K562 (cell line): ENCODE results near the gene CDYL2. TPM values are rescaled to one million over a fixed set of nuclear protein-coding genes. Genes with fewer than 3 reads are reported as not detected.

ENCODE experiments used
- ATAC-seq: fragments of 200-7000 bp; cut with Tn5 transposase; 3 replicates; pipeline ENCODE4 v1.9.1; 2020; ENCODE audit warnings: moderate library complexity
- BruUV-seq: library from RNA; stranded (reverse); fragments of 400-500 nt; replicated peaks from 2 replicates; lab custom pipeline; 2021; lab: Mats Ljungman, UMichigan
- CTCF ChIA-PET: fragments of 300-600 bp; formaldehyde crosslinking; extraction: SDS; loops from one replicate; lab custom pipeline; 2021; ENCODE audit warnings: low intra/inter-chr PET ratio; lab: Yijun Ruan, JAX
- POLR2A ChIA-PET: fragments of 300-600, 350-650 bp; sonication (Branson Sonifier 250); formaldehyde crosslinking; extraction: SDS; loops from one replicate; lab custom pipeline; 2021; ENCODE audit warnings: antibody characterized with exemption, inconsistent platforms; lab: Yijun Ruan, JAX
- DNase-seq, 4 experiments: peaks; one replicate each; pipeline versions ENCODE4 v3.0.0 to v3.0.0-alpha.2; 2011 to 2018; ENCODE audit warnings: low spot score in 3 of 4, mixed read lengths in 3 of 4; ENCODE audit errors: extremely low read depth in 1 of 4
- FAIRE-seq: peaks from 2 replicates; lab custom pipeline; 2011; peaks lifted over from hg19 to GRCh38; lab: Jason Lieb, UNC
- H2AFZ ChIP-seq: 2 replicates; pipeline ENCODE4 v1.6.0; 2011; ENCODE audit warnings: low read depth, low read length, control low read depth, inconsistent platforms
- H3K27ac ChIP-seq: fragments of 200-600 bp; 3 replicates; pipeline ENCODE4 v1.8.0; 2011; ENCODE audit warnings: low read depth, mild to moderate bottlenecking, control low read depth, inconsistent platforms, low read length, moderate library complexity, mixed read lengths; ENCODE audit errors: extremely low read depth
- H3K27me3 ChIP-seq, 2 experiments: fragments of 300-600 bp in 1 of 2; 2 replicates in 1 of 2; 3 replicates in 1 of 2; pipeline versions ENCODE4 v1.6.0 to v1.8.0; 2011; ENCODE audit warnings: inconsistent platforms in 2 of 2, low read length in 2 of 2, mild to moderate bottlenecking in 1 of 2, mixed read lengths in 1 of 2, moderate library complexity in 1 of 2; ENCODE audit not compliant: control insufficient read depth in 2 of 2, insufficient read depth in 2 of 2
- H3K36me3 ChIP-seq: fragments of 300-600 bp; 3 replicates; pipeline ENCODE4 v1.8.0; 2011; ENCODE audit warnings: mild to moderate bottlenecking, low read length, inconsistent platforms; ENCODE audit not compliant: control insufficient read depth, insufficient read depth
- H3K4me1 ChIP-seq, 2 experiments: fragments of 200-600 bp in 1 of 2; replicated peaks in 1 of 2; 2 replicates in 1 of 2; 3 replicates in 1 of 2; pipeline versions ENCODE4 v1.5.1 to v1.8.0; 2011; ENCODE audit warnings: inconsistent platforms in 2 of 2, low read length in 2 of 2, mild to moderate bottlenecking in 1 of 2, mixed read lengths in 1 of 2, moderate library complexity in 1 of 2; ENCODE audit not compliant: control insufficient read depth in 2 of 2, insufficient read depth in 2 of 2
- H3K4me2 ChIP-seq: 2 replicates; pipeline ENCODE4 v1.6.1; 2011; ENCODE audit warnings: low read length, control low read depth, inconsistent platforms, mixed read lengths; ENCODE audit not compliant: insufficient read depth
- H3K4me3 ChIP-seq: fragments of 200-600 bp; sonication (generic), shearing (Covaris generic); 2 replicates; pipeline ENCODE4 v1.5.1; 2016; ENCODE audit warnings: control low read depth, inconsistent platforms
- H3K79me2 ChIP-seq: fragments of 200-600 bp; 3 replicates; pipeline ENCODE4 v1.8.0; 2011; ENCODE audit warnings: low read length, inconsistent platforms; ENCODE audit not compliant: control insufficient read depth, insufficient read depth
- H3K9ac ChIP-seq, 2 experiments: 2 replicates each; pipeline versions ENCODE4 v1.6.0 to v1.6.1; 2011; ENCODE audit warnings: low read depth in 2 of 2, low read length in 2 of 2, control low read depth in 1 of 2, inconsistent platforms in 1 of 2, mild to moderate bottlenecking in 1 of 2, mixed read lengths in 1 of 2; ENCODE audit not compliant: insufficient read depth in 1 of 2
- H3K9me1 ChIP-seq: one replicate; pipeline ENCODE4 v1.6.0; 2011; ENCODE audit warnings: inconsistent platforms, mild to moderate bottlenecking, low read length, moderate library complexity; ENCODE audit not compliant: control insufficient read depth, insufficient read depth
- H3K9me3 ChIP-seq: replicated peaks from 2 replicates; pipeline ENCODE4 v1.5.1; 2011; ENCODE audit warnings: low read depth, low read length, inconsistent platforms; ENCODE audit not compliant: control insufficient read depth, insufficient read depth
- H4K20me1 ChIP-seq: replicated peaks from 2 replicates; pipeline ENCODE4 v1.6.1; 2011; ENCODE audit warnings: low read length, inconsistent platforms, mixed read lengths; ENCODE audit not compliant: control insufficient read depth, insufficient read depth
- CLOCK ChIP-seq: fragments of 250-450 bp; sonication (Bioruptor Pico); IDR thresholded peaks from 2 replicates; pipeline ENCODE4 v1.4.0; 2020; ENCODE audit warnings: mild to moderate bottlenecking, moderate library complexity, borderline replicate concordance
- MNT ChIP-seq, 2 experiments: fragments of 450-650 bp; conservative IDR thresholded peaks; 2 replicates each; pipeline ENCODE4 v1.6.1; 2017; ENCODE audit warnings: mild to moderate bottlenecking in 2 of 2, moderate library complexity in 2 of 2
- RBM25 ChIP-seq: fragments of 200-400 bp; formaldehyde crosslinking; IDR thresholded peaks from 2 replicates; pipeline ENCODE4 v1.6.1; 2018; ENCODE audit warnings: low read length, low read depth, moderate library complexity; ENCODE audit not compliant: severe bottlenecking
- TEAD2 ChIP-seq: fragments of 450-650 bp; IDR thresholded peaks from 2 replicates; pipeline ENCODE4 v1.6.1; 2016; ENCODE audit warnings: missing genetic modification characterization, control low read depth, missing compliant biosample characterization
- TFAP4 ChIP-seq: sonication (generic); formaldehyde crosslinking; IDR thresholded peaks from 2 replicates; pipeline ENCODE4 v1.8.0; 2022; ENCODE audit warnings: missing genetic modification reagents, mild to moderate bottlenecking, moderate library complexity, borderline replicate concordance
- ZFP36 ChIP-seq: fragments of 150-350 bp; IDR thresholded peaks from 2 replicates; pipeline ENCODE4 v1.6.1; 2018; ENCODE audit warnings: low read length, low read depth; ENCODE audit not compliant: partially characterized antibody
- WGBS: fragments of 100-300 bp; shearing (Covaris generic); methylation state at CpG from one replicate; pipeline ENCODE4 v1.1.6; 2016; ENCODE audit warnings: low coverage, mixed read lengths; ENCODE audit not compliant: insufficient coverage; ENCODE audit errors: missing lambda C conversion rate; 5-methylcytosine and 5-hydroxymethylcytosine counted together
- in situ Hi-C: fragments of 300-500 bp; cut with MboI; formaldehyde crosslinking; loops from 4 replicates; pipeline ENCODE4 v1.15.0; 2018; ENCODE audit warnings: inconsistent platforms, mixed read lengths
- intact Hi-C: fragments of 100-400 bp; cut with micrococcal nuclease; formaldehyde crosslinking; loops from 2 replicates; pipeline ENCODE4 v1.14.2; 2022
- polyA plus RNA-seq, 8 experiments: library from polyadenylated mRNA; depleted of rRNA in 4 of 8; stranded (reverse) in 5 of 8; unstranded in 3 of 8; fragments of >200 nt; fragmentation: Nextera tagmentation in 2 of 8; fragmentation: Illumina TruSeq in 1 of 8; extraction: Ambion mirVana in 2 of 8; extraction: Trizol in 1 of 8; gene quantifications; 2 replicates each; pipeline versions ENCODE4 v1.2.1 to v1.2.3, GENCODE V29; 2011 to 2014; ENCODE audit warnings: inconsistent platforms in 1 of 8, missing spikeins in 1 of 8
- total RNA-seq, 7 experiments: library from RNA; depleted of rRNA in 6 of 7; stranded (reverse); fragments of >200 nt in 6 of 7; fragmentation: Illumina TruSeq in 2 of 7; extraction: Trizol in 2 of 7; gene quantifications; 2 replicates each; pipeline versions ENCODE4 v1.2.1 to v1.2.3, GENCODE V29; 2011 to 2021; ENCODE audit warnings: low replicate concordance in 1 of 7
- TF ChIP-seq, protein P1 (sequence below): fragments of 450-650 bp; IDR thresholded peaks from 2 replicates; pipeline ENCODE4 v1.6.1; 2016; ENCODE audit warnings: antibody characterized with exemption

CDYL2 gene
- total and polyA plus RNA-seq, 9 of the 15 experiments (the other 6 are each of a cell fraction or from before 2014, with no cell fraction given), result under 0.01 to 0.04 (median 0.01) TPM; not detected in 6

DNA sequence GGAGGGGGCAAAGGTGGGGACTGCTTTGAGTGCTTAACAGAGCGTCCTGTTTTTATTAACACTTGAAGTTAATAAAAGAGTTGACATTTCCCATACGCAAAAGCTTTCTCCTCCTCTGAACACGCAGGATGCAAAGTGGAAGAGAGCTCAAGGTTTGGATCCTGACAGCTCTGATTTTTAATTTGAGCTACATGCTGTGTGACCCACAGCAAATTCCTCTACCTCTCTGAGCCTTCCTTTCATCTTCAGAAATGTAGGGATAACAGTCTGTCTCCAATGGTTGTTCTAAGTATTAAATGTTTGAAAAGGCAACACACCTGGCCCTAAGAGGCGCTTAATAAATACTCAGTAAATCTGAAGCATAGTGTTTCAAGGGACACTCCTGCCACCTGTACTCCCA, 93.0 kb downstream of the CDYL2 start:
- BruUV-seq, result no TSS peak
- Histone ChIP-seq H3K4me1 (no peaks in the 10 kb centered on the region), H3K4me2 (no peak overlapping the region), H3K36me3 (no peaks in the 10 kb centered on the region), H2AFZ (no peak overlapping the region), H3K9me3 (no peaks in the 10 kb centered on the region), H3K4me3 (no peak overlapping the region), H4K20me1 (no peaks in the 10 kb centered on the region; the same call in 1 of the 2 replicates), H3K79me2 (no peaks in the 10 kb centered on the region), H3K9ac (no peak overlapping the region), H3K27ac (no peak overlapping the region), H3K9me1 (no peaks in the 10 kb centered on the region), H3K27me3 (0 out of 5 replicates have a peak, but pooled peaks cover 0 to 5% of the 10 kb centered on the region in 2 experiments)
- 0% methylated on average over 4 of the region's 4 CpGs for WGBS
- in situ Hi-C loops (no loop called here), intact Hi-C loops (no loop called here)
- TF ChIP-seq MNT (conservative IDR thresholded peaks at IDR 0.05) (no peak), ZFP36 (peak; percentile 62), RBM25 (peak; percentile 65)
- DNase-seq (no peak), FAIRE-seq (no peak), ATAC-seq (no peak)
- CTCF ChIA-PET, result no interaction called here
- POLR2A ChIA-PET, result no interaction called here

DNA sequence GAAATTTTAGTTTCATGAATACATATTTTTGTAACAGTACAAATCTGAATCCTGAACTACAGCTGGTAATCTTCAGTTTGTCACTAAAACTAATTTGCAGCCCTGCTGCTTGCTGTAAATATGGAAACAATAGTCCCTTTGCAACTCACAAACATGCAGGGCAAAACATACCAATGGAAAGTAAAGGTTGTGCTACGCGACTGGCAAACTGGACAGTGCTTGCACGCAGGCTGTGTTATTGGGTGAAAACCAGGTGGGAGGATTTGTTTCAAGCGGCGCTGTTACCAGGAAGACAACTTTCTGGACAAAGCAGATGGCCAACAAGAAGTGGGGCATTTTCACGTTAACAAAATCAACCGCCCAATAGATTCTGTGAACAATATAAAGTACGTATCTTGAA, 93.5 kb downstream of the CDYL2 start:
- no peaks in the 10 kb centered on the region for H3K36me3 ChIP-seq
- no peak for TF ChIP-seq TEAD2
- TF ChIP-seq, protein P1, sequence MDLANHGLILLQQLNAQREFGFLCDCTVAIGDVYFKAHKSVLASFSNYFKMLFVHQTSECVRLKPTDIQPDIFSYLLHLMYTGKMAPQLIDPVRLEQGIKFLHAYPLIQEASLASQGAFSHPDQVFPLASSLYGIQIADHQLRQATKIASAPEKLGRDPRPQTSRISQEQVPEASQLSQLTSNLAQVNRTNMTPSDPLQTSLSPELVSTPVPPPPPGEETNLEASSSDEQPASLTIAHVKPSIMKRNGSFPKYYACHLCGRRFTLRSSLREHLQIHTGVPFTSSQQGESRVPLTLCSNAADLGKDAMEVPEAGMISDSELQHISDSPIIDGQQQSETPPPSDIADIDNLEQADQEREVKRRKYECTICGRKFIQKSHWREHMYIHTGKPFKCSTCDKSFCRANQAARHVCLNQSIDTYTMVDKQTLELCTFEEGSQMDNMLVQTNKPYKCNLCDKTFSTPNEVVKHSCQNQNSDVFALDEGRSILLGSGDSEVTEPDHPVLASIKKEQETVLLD, result no peak
- no peak for TF ChIP-seq CLOCK (CRISPR knock-in tag)
- TF ChIP-seq TFAP4 (CRISPR knock-in tag), result no peak
- CTCF ChIA-PET, result no interaction called here
- no peak overlapping the region for H3K27ac ChIP-seq
- in situ Hi-C loops, result no loop called here
- no peaks in the 10 kb centered on the region for H3K79me2 ChIP-seq
- H2AFZ ChIP-seq, result no peak overlapping the region
- 2% methylated on average over 8 of the region's 8 CpGs for WGBS
- H3K27me3 ChIP-seq, result 0 out of 5 replicates have a peak, but pooled peaks cover 0 to 5% of the 10 kb centered on the region in 2 experiments
- intact Hi-C loops, result no loop called here
- H3K4me1 ChIP-seq, result no peaks in the 10 kb centered on the region
- no peak overlapping the region for H3K9ac ChIP-seq
- ATAC-seq (no peak), DNase-seq (no peak), FAIRE-seq (no peak)
- POLR2A ChIA-PET, result no interaction called here
- no TSS peak for BruUV-seq
- no peaks in the 10 kb centered on the region for H3K9me1 ChIP-seq
- no peak overlapping the region for H3K4me3 ChIP-seq
- no peak overlapping the region for H3K4me2 ChIP-seq
- H3K9me3 ChIP-seq, result no peaks in the 10 kb centered on the region
- H4K20me1 ChIP-seq, result no peaks in the 10 kb centered on the region; the same call in 1 of the 2 replicates
